LNCAP (cell line): ENCODE results near the gene ABCA1.

ENCODE experiments used
- TF ChIP-seq, protein P1 (sequence below): fragments of 450-650 bp; IDR thresholded peaks from 2 replicates; pipeline ENCODE4 v1.5.1; 2017; ENCODE audit warnings: mild to moderate bottlenecking

Gene ABCA1

DNA sequence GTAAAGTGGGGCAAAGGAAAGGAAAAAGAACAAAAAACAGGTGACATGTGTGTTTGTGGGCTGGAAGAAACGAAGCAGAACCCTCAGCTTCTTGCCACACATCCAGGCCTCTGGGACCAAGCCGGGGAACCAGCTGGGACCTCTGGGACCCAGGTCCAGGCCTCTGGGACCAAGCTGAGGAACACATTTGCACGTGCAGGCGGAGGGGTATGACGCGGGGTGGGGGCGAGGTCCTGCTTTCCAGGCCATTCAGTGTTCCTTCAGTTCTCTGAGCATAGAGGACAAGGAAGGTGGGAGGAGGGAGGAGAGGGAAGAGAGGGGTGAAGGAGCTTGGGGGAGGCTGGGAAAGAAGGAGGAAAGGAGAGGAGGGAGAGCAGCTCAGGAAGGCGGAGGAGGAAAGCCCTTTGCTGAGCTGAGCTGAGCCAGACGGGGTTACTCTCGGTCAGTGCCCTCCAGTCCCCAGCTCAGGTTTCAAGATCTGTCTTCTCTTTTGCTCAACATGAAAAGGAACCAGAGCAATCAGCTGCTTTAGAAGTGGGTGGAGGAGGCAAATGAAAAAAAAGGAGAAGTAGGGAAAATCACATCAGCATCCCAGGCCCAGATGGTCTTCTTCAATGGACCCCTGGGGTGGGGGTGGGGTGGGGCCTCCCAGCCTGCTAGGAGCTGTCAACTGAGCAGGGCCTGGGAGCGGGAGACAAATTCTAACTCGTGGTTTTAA, 59.1 kb downstream of the ABCA1 start:
- TF ChIP-seq, protein P1, sequence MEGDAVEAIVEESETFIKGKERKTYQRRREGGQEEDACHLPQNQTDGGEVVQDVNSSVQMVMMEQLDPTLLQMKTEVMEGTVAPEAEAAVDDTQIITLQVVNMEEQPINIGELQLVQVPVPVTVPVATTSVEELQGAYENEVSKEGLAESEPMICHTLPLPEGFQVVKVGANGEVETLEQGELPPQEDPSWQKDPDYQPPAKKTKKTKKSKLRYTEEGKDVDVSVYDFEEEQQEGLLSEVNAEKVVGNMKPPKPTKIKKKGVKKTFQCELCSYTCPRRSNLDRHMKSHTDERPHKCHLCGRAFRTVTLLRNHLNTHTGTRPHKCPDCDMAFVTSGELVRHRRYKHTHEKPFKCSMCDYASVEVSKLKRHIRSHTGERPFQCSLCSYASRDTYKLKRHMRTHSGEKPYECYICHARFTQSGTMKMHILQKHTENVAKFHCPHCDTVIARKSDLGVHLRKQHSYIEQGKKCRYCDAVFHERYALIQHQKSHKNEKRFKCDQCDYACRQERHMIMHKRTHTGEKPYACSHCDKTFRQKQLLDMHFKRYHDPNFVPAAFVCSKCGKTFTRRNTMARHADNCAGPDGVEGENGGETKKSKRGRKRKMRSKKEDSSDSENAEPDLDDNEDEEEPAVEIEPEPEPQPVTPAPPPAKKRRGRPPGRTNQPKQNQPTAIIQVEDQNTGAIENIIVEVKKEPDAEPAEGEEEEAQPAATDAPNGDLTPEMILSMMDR: no peak

DNA sequence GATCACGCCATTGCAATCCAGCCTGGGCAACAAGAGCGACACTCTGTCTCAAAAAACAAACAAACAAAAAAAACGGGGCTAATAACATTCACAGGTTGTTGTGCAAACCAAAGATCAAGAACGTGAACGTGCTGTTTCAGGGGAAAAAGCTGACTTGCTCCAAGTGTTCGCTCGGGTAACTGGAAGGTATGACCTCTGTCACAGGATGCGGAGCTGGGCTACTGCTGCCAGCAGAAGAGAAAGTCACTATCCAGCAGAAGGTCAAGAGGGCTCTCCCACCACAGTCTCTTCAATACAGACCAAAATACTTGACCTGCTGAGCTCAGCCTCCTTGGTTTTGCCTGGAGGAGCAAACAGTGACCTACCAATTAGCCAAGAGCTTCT, 59.7 kb downstream of the ABCA1 start:
- TF ChIP-seq, protein P1: no peak

DNA sequence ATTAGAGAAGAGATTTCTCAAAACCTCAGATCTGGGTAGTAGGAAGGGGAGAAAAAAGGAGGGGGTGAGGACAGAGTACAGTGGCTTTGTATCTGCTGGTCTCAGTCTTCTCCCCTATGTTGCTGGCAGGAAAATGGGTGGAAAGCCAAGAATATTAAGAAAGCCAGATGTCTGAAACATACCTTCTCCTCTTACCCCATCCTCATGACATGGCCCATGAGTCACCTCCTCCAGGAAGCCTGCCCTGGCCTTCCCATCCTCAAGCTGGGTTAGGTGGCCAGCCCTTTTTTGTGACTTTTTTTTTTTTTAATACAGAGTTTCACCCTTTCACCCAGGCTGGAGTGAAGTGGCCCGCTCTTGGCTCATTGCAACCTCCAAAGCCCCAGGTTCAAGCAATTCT, 61.8 kb downstream of the ABCA1 start:
- TF ChIP-seq, protein P1: no peak

DNA sequence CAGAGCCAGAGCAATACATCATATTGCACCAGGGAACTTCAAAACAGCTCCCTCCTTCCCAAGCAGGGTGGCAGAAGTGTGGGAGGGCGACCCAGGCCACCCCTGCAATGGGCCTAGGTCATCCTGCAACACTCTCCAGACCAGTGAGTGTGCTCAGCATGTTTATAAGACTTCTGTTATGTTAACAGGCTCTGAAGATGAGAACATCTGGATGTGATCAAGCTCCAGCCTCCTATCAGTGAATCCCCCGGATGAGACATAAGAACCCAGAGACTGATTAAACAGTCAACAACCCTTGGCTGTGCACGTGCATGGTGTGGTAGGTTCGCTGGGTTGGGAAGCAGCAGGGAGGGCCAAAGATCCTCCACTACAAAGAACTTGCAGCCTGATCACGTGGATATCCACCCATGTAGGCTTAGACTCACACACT, 63.3 kb downstream of the ABCA1 start:
- TF ChIP-seq, protein P1: no peak

DNA sequence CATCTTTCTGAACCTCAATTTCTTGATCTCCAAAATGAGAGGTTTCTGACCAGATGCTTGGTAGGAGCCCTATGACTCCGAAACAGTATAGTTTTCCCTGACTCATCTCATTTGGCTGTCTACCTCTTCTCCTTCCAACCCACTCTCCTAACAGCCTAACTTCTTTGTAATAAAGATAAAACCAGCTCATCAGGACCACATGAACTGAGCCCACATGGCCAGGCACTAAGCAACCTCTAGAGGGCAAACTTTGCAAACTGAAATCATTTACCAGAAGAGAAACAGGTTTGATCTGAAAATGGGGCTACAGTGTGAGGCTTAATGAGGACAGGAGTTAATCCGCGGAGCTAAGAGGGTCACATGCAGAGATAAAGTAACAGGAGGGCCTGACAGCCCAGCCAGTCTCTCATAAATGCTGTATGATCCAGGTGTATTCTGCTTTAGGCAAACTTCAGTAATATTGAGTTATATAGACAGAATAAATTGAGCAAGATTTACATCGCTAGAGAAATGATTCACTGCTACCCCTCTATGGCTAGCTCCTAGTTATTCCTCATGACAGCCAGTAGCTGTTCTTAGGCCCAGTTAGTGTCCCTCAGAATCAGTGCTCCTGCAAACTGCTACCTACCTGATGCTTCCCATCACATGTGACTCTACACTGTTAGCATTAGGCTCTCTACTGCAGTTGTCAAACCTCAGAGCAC, 64.6 kb downstream of the ABCA1 start:
- TF ChIP-seq, protein P1: peak; percentile 93

DNA sequence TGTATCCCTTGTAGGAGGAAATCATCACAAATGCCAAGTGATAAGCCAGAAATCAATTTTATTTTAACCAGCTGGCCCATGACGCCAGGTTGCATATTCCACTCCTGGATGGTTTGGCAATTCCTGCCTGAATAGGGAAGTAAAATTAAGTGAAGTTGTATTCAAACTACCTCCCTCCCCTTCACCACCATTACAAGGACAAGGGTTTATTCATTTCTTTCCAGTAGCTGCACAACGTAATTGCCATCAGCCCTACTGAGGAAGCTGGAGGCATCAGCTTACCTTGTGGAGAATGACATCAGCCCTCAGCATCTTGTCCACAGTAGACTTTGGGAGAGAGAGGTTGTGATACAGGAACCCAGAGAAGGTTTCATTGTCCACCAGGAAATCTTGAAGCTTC, 66.6 kb downstream of the ABCA1 start:
- TF ChIP-seq, protein P1: no peak

DNA sequence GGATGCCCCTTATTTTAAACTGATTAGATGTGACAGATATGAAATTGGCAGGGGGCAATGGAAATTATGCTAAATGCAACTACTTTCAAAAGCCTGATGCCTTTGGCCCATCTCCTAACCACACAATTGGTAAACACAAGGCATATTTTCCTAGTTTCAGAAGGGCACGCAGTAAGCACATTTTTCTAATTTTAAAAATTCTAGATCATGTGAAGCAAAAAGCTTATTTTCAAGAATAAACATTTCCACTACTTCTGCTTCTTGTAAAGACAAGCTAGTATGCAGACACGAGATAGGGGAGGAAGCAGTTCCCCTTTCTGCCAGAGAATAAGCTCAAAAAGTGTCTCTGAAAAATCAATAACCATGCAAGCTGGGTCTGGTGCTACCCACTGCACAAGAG, 67.7 kb downstream of the ABCA1 start:
- TF ChIP-seq, protein P1: no peak
